K562 (cell line): ENCODE results near the gene ZGLP1. TPM values are rescaled to one million over a fixed set of nuclear protein-coding genes. Genes with fewer than 3 reads are reported as not detected.

Experiments used
- BRD9 ChIP-seq: fragments of 450-650 bp; IDR thresholded peaks from 2 replicates; pipeline ENCODE4 v1.6.1; 2018; ENCODE audit warnings: low read depth; ENCODE audit not compliant: partially characterized antibody
- DIDO1 ChIP-seq: fragments of 450-650 bp; IDR thresholded peaks from 2 replicates; pipeline ENCODE4 v1.6.1; 2016; ENCODE audit warnings: low read depth, missing biosample characterization, missing genetic modification characterization
- DPF2 ChIP-seq: fragments of 450-650 bp; IDR thresholded peaks from 2 replicates; pipeline ENCODE4 v1.6.1; 2016
- E2F3 ChIP-seq: fragments of 250-450 bp; sonication (Bioruptor Pico); IDR thresholded peaks from 2 replicates; pipeline ENCODE4 v1.4.0; 2020; ENCODE audit warnings: mild to moderate bottlenecking
- FIP1L1 ChIP-seq: fragments of 200-400 bp; formaldehyde crosslinking; IDR thresholded peaks from 2 replicates; pipeline ENCODE4 v1.6.1; 2018; ENCODE audit warnings: mild to moderate bottlenecking, low read depth, low read length; ENCODE audit not compliant: poor library complexity, severe bottlenecking
- FOSL1 ChIP-seq: fragments of 200-800 bp; sonication (Bioruptor generic); conservative IDR thresholded peaks from 2 replicates; pipeline ENCODE4 v1.6.1; 2016; ENCODE audit warnings: missing genetic modification characterization, missing compliant biosample characterization
- GABPB2 ChIP-seq: fragments of 250-450 bp; sonication (Bioruptor Pico); conservative IDR thresholded peaks from 2 replicates; pipeline ENCODE4 v1.5.1; 2021; ENCODE audit warnings: mild to moderate bottlenecking
- HDAC2 ChIP-seq: fragments of 450-650 bp; IDR thresholded peaks from 2 replicates; pipeline ENCODE4 v1.6.1; 2016; ENCODE audit warnings: mild to moderate bottlenecking
- HDGF ChIP-seq: fragments of 450-650 bp; IDR thresholded peaks from 2 replicates; pipeline ENCODE4 v1.6.1; 2016
- MAFF ChIP-seq: IDR thresholded peaks from 2 replicates; pipeline ENCODE4 v1.6.1; 2012; ENCODE audit warnings: low read length, improper control_type of control experiment
- NCOA6 ChIP-seq: fragments of 450-650 bp; IDR thresholded peaks from 2 replicates; pipeline ENCODE4 v1.6.1; 2017; ENCODE audit warnings: mild to moderate bottlenecking
- NR2F6 ChIP-seq: fragments of 450-650 bp; formaldehyde crosslinking; IDR thresholded peaks from 2 replicates; pipeline ENCODE4 v1.4.0; 2020; ENCODE audit warnings: mild to moderate bottlenecking
- POLR2A ChIP-seq: fragments of 450-650 bp; conservative IDR thresholded peaks from 2 replicates; pipeline ENCODE4 v1.6.1; 2016
- SFPQ ChIP-seq: fragments of 200-400 bp; formaldehyde crosslinking; IDR thresholded peaks from 2 replicates; pipeline ENCODE4 v1.6.1; 2017; ENCODE audit warnings: mild to moderate bottlenecking, low read depth, low read length, moderate library complexity
- STAT5B ChIP-seq: fragments of 250-450 bp; sonication (Bioruptor Pico); IDR thresholded peaks from 2 replicates; pipeline ENCODE4 v1.8.0; 2021; ENCODE audit warnings: mild to moderate bottlenecking, inconsistent platforms
- TAF15 ChIP-seq: fragments of 200-400 bp; formaldehyde crosslinking; IDR thresholded peaks from 2 replicates; pipeline ENCODE4 v1.6.1; 2017; ENCODE audit warnings: mild to moderate bottlenecking, low read depth, low read length, moderate library complexity
- TOE1 ChIP-seq, 2 experiments: fragments of 450-650 bp in 1 of 2; sonication (generic) in 1 of 2; formaldehyde crosslinking in 1 of 2; IDR thresholded peaks; 2 replicates each; pipeline versions ENCODE4 v1.7.1 to v1.8.0; 2016 to 2022; ENCODE audit warnings: borderline replicate concordance in 2 of 2, mild to moderate bottlenecking in 2 of 2, antibody characterized with exemption in 1 of 2, inconsistent platforms in 1 of 2, low read depth in 1 of 2, missing genetic modification reagents in 1 of 2, moderate library complexity in 1 of 2
- ZBED1 ChIP-seq: IDR thresholded peaks from 2 replicates; pipeline ENCODE4 v1.6.1; 2014
- ZFP91 ChIP-seq: sonication (generic); formaldehyde crosslinking; IDR thresholded peaks from 2 replicates; pipeline ENCODE4 v1.8.0; 2022; ENCODE audit warnings: mild to moderate bottlenecking, missing genetic modification reagents
- ZNF12 ChIP-seq: sonication (generic); formaldehyde crosslinking; IDR thresholded peaks from 2 replicates; pipeline ENCODE4 v1.4.0; 2020; ENCODE audit warnings: mild to moderate bottlenecking, missing genetic modification reagents
- ZNF174 ChIP-seq: fragments of 250-450 bp; sonication (Bioruptor Pico); IDR thresholded peaks from 2 replicates; pipeline ENCODE4 v1.4.0; 2020; ENCODE audit warnings: mild to moderate bottlenecking
- ZNF57 ChIP-seq: fragments of 450-650 bp; formaldehyde crosslinking; IDR thresholded peaks from 2 replicates; pipeline ENCODE4 v1.4.0; 2020; ENCODE audit warnings: mild to moderate bottlenecking, moderate library complexity
- ZNF76 ChIP-seq: fragments of 250-450 bp; sonication (Bioruptor Pico); IDR thresholded peaks from 2 replicates; pipeline ENCODE4 v1.4.0; 2020; ENCODE audit warnings: mild to moderate bottlenecking, moderate library complexity, borderline replicate concordance
- ZNF785 ChIP-seq: fragments of 250-450 bp; sonication (Bioruptor Pico); IDR thresholded peaks from 2 replicates; pipeline ENCODE4 v1.4.0; 2020; ENCODE audit warnings: mild to moderate bottlenecking
- polyA plus RNA-seq, 8 experiments: library from polyadenylated mRNA; depleted of rRNA in 4 of 8; stranded (reverse) in 5 of 8; unstranded in 3 of 8; fragments of >200 nt; fragmentation: Nextera tagmentation in 2 of 8; fragmentation: Illumina TruSeq in 1 of 8; extraction: Ambion mirVana in 2 of 8; extraction: Trizol in 1 of 8; gene quantifications; 2 replicates each; pipeline versions ENCODE4 v1.2.1 to v1.2.3, GENCODE V29; 2011 to 2014; ENCODE audit warnings: inconsistent platforms in 1 of 8, missing spikeins in 1 of 8
- total RNA-seq, 7 experiments: library from RNA; depleted of rRNA in 6 of 7; stranded (reverse); fragments of >200 nt in 6 of 7; fragmentation: Illumina TruSeq in 2 of 7; extraction: Trizol in 2 of 7; gene quantifications; 2 replicates each; pipeline versions ENCODE4 v1.2.1 to v1.2.3, GENCODE V29; 2011 to 2021; ENCODE audit warnings: low replicate concordance in 1 of 7
- TF ChIP-seq, protein P1 (sequence below): fragments of 450-650 bp; IDR thresholded peaks from one replicate; pipeline ENCODE4 v1.6.1; 2018; ENCODE audit warnings: mild to moderate bottlenecking, moderate library complexity; ENCODE audit not compliant: partially characterized antibody

The ZGLP1 gene
- total and polyA plus RNA-seq, 9 of the 15 experiments (the other 6 are each of a cell fraction or from before 2014, with no cell fraction given) = 0.24 to 4.5 (median 2.2) TPM

GRCh38 chr19:10286803-10287737, 22.5 kb downstream of the ZGLP1 start, which contains the start of gene ICAM4 (continued):
- TF ChIP-seq SFPQ = no peak
- no peak for TF ChIP-seq ZNF785 (CRISPR knock-in tag)
- peak; percentile 76 for TF ChIP-seq POLR2A
- TF ChIP-seq MAFF = no peak
- TF ChIP-seq DPF2 = peak; percentile 67
- no peak for TF ChIP-seq STAT5B
- no peak for TF ChIP-seq HDGF
- TF ChIP-seq GABPB2 (CRISPR knock-in tag) = no peak
- peak; percentile 11; the same call in 1 of the 2 replicates for TF ChIP-seq FOSL1
- TF ChIP-seq ZBED1 = peak; percentile 31; the same call in 1 of the 2 replicates
- TF ChIP-seq DIDO1 = no peak
- TF ChIP-seq, protein P1, sequence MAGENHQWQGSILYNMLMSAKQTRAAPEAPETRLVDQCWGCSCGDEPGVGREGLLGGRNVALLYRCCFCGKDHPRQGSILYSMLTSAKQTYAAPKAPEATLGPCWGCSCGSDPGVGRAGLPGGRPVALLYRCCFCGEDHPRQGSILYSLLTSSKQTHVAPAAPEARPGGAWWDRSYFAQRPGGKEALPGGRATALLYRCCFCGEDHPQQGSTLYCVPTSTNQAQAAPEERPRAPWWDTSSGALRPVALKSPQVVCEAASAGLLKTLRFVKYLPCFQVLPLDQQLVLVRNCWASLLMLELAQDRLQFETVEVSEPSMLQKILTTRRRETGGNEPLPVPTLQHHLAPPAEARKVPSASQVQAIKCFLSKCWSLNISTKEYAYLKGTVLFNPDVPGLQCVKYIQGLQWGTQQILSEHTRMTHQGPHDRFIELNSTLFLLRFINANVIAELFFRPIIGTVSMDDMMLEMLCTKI = no peak
- TF ChIP-seq ZNF57 (CRISPR knock-in tag) = no peak
- peak; percentile 55 for TF ChIP-seq BRD9
- TF ChIP-seq NCOA6 = peak; percentile 82
- TF ChIP-seq ZNF76 = no peak
- TF ChIP-seq HDAC2 = peak; percentile 45; the same call in 1 of the 2 replicates
- no peak for TF ChIP-seq FIP1L1
- TF ChIP-seq ZNF174 (CRISPR knock-in tag) = no peak
- no peak for TF ChIP-seq ZNF12 (CRISPR knock-in tag)
- no peak for TF ChIP-seq NR2F6 (CRISPR knock-in tag)
- peak; percentile 72 for TF ChIP-seq ZFP91
- no peak for TF ChIP-seq TAF15
- no peak for TF ChIP-seq E2F3 (CRISPR knock-in tag)
- TF ChIP-seq TOE1 (IDR thresholded peaks at IDR 0.05; ENCODE audit: borderline replicate concordance) = peak; percentile 48; the same call in 1 of the 2 replicates
- 0 out of 2 replicates have a peak, but pooled peaks have one; percentile 18 for TF ChIP-seq TOE1 (CRISPR knock-in tag; IDR thresholded peaks at IDR 0.05; ENCODE audit: borderline replicate concordance, low read depth)
